ENCODE measurements around the gene STK16.
"Not testable (repeated sequence)": the region's sequence is repeated elsewhere in the genome, so short reads cannot be mapped to it uniquely, and the experiment has no call there.

STK16 gene, protein sequence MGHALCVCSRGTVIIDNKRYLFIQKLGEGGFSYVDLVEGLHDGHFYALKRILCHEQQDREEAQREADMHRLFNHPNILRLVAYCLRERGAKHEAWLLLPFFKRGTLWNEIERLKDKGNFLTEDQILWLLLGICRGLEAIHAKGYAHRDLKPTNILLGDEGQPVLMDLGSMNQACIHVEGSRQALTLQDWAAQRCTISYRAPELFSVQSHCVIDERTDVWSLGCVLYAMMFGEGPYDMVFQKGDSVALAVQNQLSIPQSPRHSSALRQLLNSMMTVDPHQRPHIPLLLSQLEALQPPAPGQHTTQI

DNA sequence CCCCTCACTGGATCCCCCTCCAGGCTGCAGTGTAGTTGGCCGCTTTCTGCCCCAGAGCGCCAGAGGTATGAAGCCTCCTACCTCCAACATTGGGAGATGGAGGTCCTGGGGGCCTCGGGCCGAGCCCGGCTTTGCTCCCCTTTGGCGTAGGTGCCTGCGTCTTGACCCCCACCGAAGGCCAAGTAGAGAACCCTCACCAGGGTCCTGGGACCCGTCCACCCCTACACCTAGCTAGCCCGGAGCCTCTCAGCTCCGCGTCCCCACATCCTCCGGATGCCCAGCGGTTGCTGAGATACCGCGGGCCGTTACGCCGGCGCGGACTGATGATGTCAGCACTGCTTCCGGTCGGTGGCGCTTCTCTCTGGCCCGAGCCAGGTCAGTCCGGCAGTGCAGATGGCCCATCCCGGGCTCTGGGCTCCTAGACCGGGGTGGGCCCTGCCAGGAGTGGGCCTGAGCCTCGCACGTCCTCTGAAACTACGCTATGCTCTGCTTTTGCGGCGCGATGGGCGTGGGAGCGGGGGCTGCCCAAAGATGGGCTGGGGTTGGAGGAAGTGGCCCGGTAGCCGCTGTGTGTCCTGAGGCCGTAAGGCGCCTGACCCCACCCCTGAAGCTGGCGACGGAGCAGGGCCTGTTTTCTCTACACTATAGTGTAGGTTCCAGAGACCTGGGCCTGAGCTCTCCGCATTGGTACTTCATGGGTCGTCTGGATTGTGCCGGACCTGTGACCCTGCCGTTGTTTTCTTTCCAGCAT lies at the start of gene STK16, which contains the start of gene GLB1L:
Gene STK16 (plus strand): TSS at position 332 of the 751 bp plus-strand sequence. CDS start 521 bp downstream, outside the sequence.
Gene GLB1L (minus strand): TSS at position 297 of the 751 bp plus-strand sequence. CDS start 1,871 bp downstream, outside the sequence.
- intact Hi-C loops (cut with DNase I), result loop anchor here (1.0 kb wide), 1 partner anchor 27 kb away; the partner anchor contains the start of gene ABCB6
- peak; percentile 91 to 99 (median 94) for DNase-seq

DNA sequence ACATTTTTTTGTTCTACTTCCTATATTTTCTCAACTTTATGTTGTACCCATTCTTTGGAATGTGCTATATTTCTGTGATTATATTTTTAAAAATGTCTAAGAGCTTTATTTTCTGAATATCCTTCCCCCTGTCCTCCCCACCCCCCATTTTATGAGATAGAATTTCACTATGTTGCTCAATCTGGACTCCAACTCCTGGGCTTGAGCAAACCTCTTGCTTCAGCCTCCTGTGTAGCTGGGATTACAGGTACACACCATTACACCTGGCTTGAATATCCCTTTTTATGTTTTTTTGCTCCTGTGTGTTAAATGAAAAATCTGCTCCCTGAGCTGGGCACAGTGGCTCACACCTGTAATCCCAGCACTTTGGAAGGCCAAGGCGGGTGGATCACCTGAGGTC lies 47.9 kb upstream of the STK16 start:
- DNase-seq, result no peak
- intact Hi-C loops (cut with DNase I), result no loop called here

DNA sequence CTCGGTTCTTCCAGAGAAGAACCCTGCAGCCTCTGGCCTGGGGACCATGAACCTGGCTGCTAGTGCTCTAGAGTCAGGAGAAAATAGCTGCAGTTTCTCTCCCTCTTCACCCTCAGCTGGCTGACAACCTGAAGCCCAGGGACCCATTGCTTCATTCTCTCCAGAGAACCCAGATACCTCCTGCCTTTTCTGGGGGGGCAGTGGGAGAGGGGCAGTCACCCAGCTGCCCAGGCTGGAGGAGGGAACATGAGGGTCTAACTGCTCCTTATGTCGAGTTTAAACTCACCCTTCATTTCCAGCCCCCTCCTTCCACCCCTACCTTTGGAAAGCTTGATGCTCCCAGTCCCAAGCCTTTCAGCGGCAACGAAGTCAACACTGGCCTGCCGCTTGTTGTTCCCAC lies 46.3 kb upstream of the STK16 start:
- intact Hi-C loops (cut with DNase I), result no loop called here
- peak in 1 of 10 donors; percentile 17 for DNase-seq

DNA sequence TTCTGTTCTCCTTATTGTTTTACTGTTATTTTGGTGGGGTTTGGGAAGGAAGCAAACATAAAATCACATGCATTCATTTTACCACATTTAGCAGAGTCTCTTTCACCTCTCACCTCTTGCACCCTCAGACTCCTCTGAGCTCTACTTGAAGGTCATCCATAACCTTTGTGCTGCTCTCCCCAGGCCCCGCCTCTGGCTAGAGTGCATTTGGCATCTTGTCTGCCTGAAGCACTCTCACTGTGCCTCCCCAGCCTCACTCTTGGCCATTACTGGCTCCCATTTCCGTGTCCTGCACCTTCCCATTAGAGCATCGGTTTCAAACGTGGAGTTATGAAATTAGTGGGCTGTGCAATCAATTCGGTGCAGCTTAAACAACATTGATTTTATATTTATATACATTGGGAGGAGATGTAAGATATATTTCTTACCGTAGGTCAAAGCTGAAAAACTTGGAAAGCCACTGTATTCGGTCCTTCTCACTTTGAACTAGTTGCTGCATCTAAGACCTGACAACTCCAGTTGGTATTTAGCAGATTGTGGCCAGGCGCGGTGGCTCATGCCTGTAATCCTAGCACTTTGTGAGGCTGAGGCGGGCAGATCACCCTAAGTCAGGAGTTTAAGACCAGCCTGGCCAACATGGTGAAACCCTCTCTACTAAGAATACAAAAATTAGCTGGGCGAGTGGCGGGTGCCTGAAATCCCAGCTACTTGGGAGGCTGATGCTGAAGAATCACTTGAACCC lies 45.6 kb upstream of the STK16 start:
- intact Hi-C loops (cut with DNase I), result no loop called here
- DNase-seq, result peak in 2 of 10 donors; percentile 29 to 59

DNA sequence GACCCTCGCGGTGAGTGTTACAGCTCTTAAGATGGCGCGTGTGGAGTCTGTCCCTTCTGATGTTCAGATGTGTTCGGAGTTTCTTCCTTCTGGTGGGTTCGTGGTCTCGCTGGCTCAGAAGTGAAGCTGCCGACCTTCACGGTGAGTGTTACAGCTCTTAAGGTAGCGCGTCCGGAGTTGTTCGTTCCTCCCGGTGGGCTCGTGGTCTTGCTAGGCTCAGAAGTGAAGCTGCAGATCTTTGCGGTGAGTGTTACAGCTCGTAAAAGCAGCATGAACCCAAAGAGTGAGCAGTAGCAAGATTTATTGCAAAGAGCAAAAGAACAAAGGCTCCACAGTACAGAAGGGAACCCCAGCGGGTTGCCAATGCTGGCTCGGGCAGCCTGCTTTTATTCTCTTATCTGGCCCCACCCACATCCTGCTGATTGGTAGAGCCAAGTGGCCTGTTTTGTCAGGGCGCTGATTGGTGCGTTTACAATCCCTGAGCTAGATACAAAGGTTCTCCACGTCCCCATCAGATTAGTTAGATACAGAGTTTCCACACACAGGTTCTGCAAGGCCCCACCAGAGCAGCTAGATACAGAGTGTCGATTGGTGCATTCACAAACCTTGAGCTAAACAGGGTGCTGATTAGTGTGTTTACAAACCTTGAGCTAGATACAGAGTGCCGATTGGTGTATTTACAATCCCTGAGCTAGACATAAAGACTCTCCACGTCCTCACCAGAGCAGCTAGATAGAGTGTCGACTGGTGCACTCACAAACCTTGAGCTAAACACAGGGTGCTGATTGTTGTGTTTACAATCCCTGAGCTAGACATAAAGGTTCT lies 44.6 kb upstream of the STK16 start:
- intact Hi-C loops (cut with DNase I), result not testable (repeated sequence)
- peak in 2 of 10 donors; percentile 35 to 84 for DNase-seq

DNA sequence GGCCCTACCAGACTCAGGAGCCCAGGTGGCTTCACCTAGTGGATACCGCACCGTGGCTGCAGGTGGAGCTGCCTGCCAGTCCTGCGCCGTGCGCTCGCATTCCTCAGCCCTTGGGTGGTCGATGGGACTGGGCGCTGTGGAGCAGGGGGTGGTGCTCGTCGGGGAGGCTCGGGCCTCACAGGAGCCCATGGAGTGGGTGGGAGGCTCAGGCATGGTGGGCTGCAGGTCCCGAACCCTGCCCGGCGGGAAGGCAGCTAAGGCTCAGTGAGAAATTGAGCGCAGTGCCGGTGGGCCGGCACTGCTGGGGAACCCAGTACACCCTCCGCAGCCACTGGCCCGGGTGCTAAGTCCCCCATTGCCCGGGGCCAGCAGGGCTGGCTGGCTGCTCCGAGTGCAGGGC lies 43.9 kb upstream of the STK16 start:
- intact Hi-C loops (cut with DNase I); DNase-seq: not testable (repeated sequence)

DNA sequence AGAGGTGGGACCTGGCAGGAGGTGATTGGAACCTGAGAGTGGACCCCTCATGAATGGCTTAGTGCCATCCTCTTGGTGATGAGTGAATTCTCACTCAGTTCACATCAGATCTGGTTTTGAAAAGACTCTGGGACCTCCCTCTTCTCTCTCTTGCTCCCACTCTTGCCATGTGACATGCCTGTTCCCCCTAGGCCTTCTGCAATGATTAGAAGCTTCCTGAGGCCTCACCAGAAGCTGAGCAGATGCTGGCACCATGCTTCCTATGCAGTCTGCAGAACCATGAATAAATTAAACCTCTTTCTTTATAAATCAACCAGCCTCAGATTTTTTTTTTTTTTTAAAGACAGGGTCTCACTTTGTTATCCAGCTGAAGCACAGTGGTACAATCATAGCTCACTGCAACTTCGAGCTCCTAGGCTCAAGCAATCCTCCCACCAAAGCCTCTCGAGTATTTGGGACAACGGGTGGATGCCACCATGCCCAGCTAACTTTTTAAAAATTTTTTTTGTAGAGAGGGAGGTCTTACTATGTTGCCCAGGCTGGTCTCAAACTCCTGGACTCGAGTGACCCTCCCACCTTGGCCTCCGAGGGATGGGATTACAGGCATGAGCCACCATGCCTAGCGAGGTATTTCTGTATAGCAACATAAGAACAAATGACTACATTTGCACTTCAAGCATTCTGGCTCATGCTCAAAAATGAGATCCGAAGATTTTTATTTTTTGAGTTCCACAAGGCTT lies 40.7 kb upstream of the STK16 start:
- intact Hi-C loops (cut with DNase I), result no loop called here
- peak in 2 of 10 donors; percentile 5 for DNase-seq

DNA sequence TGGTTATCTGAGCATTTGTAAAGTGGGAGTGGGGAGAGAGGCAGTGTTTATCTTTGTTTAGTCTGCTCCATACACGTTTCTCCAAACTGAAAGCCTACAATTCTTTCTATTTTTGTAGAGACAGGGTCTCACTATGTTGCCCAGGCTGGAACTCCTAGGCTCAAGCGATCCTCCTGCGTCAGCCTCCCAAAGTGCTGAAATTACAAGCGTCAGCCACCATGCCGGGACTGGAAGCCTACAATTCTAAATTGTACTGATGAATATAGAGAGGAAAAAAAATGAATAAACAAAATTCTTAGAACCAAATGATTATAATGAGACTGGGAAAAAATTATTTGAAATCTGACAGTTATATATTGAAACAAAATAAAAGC lies 40.1 kb upstream of the STK16 start:
- intact Hi-C loops (cut with DNase I), result no loop called here
- DNase-seq, result peak in 2 of 10 donors; percentile 43 to 50

DNA sequence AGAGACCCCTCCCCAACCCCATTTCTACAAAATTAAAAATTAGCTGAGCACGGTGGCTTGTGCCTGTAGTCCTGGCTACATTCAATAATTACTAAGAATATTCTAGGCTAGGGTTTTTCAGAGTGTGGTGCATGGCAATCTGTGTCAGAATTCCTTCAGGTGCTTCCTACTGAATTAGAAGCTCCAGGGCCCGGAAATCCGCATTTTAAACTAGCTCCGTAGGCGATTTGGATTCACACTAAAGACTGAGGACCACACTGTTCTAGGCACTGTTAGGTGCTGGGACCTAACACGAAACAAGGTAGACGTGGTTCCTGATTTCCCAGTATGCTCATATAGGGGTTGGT lies 39.3 kb upstream of the STK16 start:
- intact Hi-C loops (cut with DNase I), result loop anchor here (2.0 kb wide), 1 partner anchor 27 kb away; the partner anchor contains the start of gene RETREG2
- no peak for DNase-seq

DNA sequence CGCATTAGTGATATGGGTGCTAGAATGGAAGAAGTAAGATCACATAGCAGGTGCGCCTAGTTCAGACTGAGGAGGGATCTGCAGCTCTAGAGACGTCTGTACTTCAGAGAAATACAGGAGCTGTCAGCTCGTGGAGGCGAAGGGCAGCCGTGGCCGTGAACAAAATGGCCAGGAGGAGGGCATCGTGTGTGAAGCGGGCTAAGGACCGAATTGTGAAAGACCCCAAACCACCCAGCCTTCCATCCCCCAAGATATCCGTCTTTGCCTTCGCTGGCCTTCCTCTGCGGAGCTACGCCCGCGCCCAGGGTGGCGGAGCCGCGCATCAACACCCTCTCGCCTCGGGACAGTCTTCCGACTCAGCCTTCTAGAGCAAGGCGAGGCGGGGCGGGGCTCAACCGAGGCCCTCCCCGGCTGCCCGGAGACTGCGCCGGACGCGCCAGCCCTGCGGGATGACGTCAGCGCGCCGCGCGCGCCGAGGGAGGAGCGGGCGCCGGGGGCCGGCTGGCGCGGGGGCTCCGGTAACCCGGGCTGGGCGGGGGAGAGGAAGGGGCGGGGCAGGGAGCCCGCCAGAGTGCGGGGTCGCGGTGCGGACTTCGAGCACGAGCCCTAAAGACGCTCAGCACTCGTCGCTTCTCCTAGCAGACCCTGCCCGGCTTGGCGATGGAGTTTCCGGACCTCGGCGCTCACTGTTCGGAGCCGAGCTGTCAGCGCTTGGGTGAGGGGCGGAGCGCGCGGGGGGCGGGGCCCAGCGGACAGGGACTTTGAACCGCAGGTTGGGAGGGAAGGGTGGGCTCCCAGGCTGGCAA lies 38.7 kb upstream of the STK16 start, which contains the start of gene ZFAND2B:
Gene ZFAND2B (plus strand): TSS at position 455 of the 806 bp plus-strand sequence. CDS start 206 bp downstream, at position 661.
- intact Hi-C loops (cut with DNase I), result loop anchor here (2.0 kb wide), 1 partner anchor 28 kb away; the partner anchor contains the start of gene RETREG2

DNA sequence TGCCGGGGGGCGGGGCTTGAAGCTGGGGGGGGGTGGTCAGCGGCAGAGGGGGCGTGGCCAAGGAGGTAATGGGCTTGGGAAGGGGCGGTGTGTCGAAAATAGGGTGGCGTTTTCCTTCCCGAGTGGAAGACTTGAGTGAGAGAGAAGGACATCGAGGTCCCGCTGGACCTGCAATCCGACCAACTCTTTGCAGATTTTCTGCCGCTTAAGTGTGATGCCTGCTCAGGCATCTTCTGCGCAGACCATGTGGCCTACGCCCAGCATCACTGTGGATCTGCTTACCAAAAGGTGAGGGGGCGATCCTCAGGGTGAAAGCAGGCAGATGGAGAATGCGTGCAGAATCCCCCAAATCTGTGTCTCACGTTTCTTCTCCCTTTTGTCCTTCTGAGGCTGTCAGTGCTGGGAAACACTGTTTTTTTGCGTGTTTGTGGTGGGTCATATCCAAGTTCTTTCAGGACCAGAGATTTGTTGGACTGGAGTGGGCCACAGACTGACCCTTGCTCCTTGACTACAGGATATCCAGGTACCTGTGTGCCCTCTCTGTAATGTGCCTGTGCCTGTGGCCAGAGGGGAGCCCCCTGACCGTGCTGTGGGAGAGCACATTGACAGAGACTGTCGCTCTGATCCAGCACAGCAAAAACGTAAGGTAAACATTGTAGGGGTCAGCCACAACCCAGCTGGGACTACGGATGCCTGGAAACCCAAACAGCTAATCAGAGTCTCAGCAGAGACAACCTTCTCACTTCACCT lies 38.0 kb upstream of the STK16 start:
- peak in 2 of 10 donors; percentile 77 to 87 for DNase-seq
- intact Hi-C loops (cut with DNase I), result loop anchor here (2.0 kb wide), 1 partner anchor 29 kb away; the partner anchor contains the start of gene RETREG2

More for the DNA sequence above, 38.7 kb upstream of the STK16 start, which contains the start of gene ZFAND2B:
- peak; percentile 90 to 99 (median 95) for DNase-seq

DNA sequence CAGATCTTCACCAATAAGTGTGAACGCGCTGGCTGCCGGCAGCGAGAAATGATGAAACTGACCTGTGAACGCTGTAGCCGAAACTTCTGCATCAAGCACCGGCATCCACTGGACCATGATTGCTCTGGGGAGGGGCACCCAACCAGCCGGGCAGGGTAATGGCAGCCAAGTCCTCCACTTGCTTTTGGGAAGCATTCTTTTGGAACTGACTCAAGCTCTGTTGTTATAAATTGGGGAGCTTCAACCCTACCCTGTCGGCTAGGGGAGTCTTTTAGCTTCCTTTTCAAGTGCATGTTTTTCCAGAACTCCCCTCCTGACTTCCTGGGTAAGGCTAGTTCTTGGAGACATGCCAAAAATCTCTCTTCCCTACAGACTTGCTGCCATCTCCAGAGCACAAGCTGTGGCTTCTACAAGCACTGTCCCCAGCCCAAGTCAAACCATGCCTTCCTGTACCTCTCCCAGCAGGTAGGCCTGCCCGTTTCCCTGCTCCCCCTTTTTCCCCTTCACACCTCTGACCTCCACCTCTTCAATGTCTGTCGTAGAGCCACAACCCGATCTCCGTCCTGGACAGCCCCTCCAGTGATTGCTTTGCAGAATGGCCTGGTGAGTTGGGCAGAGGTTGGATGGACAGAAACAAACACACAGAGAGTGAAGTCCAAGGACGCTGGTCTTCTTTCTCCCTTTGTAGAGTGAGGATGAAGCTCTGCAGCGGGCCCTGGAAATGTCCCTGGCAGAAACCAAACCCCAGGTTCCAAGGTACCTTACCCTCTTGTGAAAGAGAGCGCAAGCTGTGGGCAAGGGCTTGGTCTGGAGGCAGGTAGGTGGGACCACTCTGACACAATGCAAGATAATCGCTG lies 37.2 kb upstream of the STK16 start:
- intact Hi-C loops (cut with DNase I), result loop anchor here (2.0 kb wide), 1 partner anchor 29 kb away; the partner anchor contains the start of gene RETREG2
- DNase-seq, result peak in 1 of 10 donors; percentile 86

DNA sequence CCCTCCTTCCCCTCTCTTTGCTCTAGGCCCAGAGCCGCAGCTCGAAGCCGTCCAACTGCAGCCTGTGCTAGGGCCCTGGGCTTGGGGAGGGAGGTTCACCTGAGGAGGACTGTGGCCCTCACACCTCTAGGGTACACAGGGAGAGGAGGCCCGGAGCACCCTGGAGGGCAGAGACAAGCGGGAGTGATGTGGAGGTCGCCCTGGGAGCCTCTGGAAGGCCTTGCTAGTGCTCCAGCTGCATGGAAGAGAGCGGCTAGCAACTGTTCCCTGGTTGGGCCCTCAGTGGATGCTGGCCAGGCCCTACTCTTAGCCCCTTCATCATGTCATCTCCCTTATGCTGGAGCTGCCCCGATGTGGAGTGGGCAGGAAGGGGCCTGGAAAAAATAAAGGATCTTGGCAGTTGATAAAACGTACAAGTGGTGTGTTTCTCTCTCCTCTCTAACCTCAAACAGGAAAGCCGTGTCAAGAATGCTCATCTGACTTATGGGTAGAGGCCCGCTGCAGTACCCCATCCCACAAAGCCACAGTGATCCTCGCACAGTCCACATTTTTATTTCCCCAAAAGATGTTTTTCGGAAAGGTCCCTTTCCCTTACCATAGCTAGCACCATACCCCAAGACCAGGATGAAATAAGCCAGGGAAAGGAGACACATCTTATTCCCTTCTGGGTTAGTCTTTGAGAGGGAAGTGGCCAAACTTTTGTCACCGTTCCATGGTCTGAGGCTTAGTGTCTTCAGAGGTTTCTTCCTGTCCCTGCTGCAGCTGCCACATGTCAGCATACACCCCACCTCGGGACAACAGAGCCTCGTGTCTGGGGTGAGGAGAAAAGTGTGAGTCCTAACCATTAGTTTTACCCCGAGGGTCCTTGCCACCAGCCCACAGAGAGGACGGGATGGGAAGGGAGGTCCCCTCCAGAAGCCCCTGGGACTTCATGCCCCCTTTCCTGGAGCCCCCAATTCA lies 35.8 kb upstream of the STK16 start:
- intact Hi-C loops (cut with DNase I), result no loop called here
- peak in 1 of 10 donors; percentile 36 for DNase-seq

DNA sequence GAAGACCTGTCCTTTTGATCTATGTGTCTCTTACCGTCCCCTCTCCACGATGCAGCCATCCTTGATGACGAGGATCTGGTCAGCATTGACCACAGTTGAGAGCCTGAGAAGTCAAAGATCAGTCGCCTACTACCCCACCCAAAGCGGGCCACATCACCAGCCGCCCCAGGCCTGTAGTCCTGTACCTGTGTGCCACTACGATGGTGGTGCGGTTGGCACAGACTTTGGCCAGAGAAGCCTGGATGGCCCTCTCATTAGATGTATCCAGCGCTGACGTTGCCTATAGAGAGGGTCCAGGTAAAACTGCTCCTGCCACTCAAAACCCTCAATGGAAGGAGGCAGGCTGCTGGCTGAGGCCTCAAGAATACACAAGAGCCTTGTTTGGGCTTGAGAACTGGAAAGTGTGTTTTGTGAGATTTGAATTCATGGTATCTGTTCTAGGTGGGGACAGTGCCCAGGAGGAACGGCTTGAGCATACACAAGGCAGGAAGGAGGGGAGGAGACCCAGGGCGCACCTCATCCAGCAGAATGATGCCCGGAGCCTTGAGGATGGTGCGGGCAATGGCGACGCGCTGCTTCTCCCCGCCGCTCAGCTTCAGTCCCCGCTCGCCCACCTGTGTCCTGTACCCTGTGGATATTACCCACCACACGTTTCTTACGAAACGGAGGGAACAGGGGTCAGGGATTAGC lies 34.9 kb upstream of the STK16 start:
- DNase-seq, result peak in 1 of 10 donors; percentile 83
- intact Hi-C loops (cut with DNase I), result no loop called here
